ENCODE results near the gene UNC79.

Gene UNC79

GRCh38 chr14:93712838-93713724 lies 282.3 kb downstream of the UNC79 start:
- no peak for DNase-seq

GRCh38 chr14:93713726-93714405 lies 283.1 kb downstream of the UNC79 start:
- no peak for DNase-seq

GRCh38 chr14:93714605-93715004 lies 283.9 kb downstream of the UNC79 start:
- no peak for DNase-seq

GRCh38 chr14:93715279-93715927 lies 284.7 kb downstream of the UNC79 start:
- no peak for DNase-seq

- no peak for DNase-seq
These were observed 285.4 kb downstream of the UNC79 start for GRCh38 chr14:93716002-93716745.

- no peak for DNase-seq
These were observed 286.3 kb downstream of the UNC79 start for GRCh38 chr14:93716746-93717667.

GRCh38 chr14:93717668-93718320 lies 287.1 kb downstream of the UNC79 start:
- DNase-seq = no peak

- no peak for DNase-seq
These were observed 288.5 kb downstream of the UNC79 start for GRCh38 chr14:93719256-93719655.

GRCh38 chr14:93720076-93720815 lies 289.5 kb downstream of the UNC79 start:
- no peak for DNase-seq

- no peak for DNase-seq
These were observed 290.3 kb downstream of the UNC79 start for GRCh38 chr14:93720981-93721483.

- DNase-seq = no peak
These were observed 292.3 kb downstream of the UNC79 start for GRCh38 chr14:93723001-93723400.

- DNase-seq = no peak
These were observed 294.4 kb downstream of the UNC79 start for GRCh38 chr14:93725002-93725582.

GRCh38 chr14:93725993-93726392 lies 295.3 kb downstream of the UNC79 start:
- DNase-seq = no peak

- no peak for DNase-seq
These were observed 296.5 kb downstream of the UNC79 start for GRCh38 chr14:93727039-93727740.

GRCh38 chr14:93727917-93728650 lies 297.3 kb downstream of the UNC79 start:
- DNase-seq = no peak

- no peak for DNase-seq
These were observed 297.9 kb downstream of the UNC79 start for GRCh38 chr14:93728651-93729016.

- no peak for DNase-seq
These were observed 299.3 kb downstream of the UNC79 start for GRCh38 chr14:93729993-93730392.

- no peak for DNase-seq
These were observed 301.0 kb downstream of the UNC79 start for GRCh38 chr14:93731753-93732152.

- DNase-seq = no peak
These were observed 301.8 kb downstream of the UNC79 start for GRCh38 chr14:93732524-93732923.

Data from stimulated activated naive CD4-positive, alpha-beta T cell (primary cell).